Thyroid gland (tissue), 4 donors: ENCODE data around the gene KYNU.

Source experiments
- CTCF ChIP-seq, 6 experiments: fragments of 200-600 bp in 3 of 6; fragments of 450-650 bp in 3 of 6; sonication (generic) in 3 of 6; IDR thresholded peaks; one replicate each; pipeline ENCODE4 v1.5.1; 2016 to 2019; ENCODE audit warnings: antibody characterized with exemption in 6 of 6, mild to moderate bottlenecking in 2 of 6, inconsistent platforms in 1 of 6, moderate library complexity in 1 of 6
- POLR2A ChIP-seq, 2 donors: fragments of 450-650 bp; IDR thresholded peaks; one replicate each; pipeline ENCODE4 v1.6.1; 2017; ENCODE audit warnings: antibody characterized with exemption in 2 of 2, mild to moderate bottlenecking in 2 of 2, moderate library complexity in 1 of 2

- no peak for TF ChIP-seq CTCF (IDR thresholded peaks at IDR 0.05)
- no peak for TF ChIP-seq POLR2A (IDR thresholded peaks at IDR 0.05)
Measured at GRCh38 chr2:143088388-143088787, 210.9 kb downstream of the KYNU start.
